MM.1S (cell line): Measurements from ENCODE around the gene SLC5A6.

Experiments
- DNase-seq: peaks from one replicate; pipeline ENCODE4 v3.0.0-alpha.2; 2015
- H2AFZ ChIP-seq: fragments of 300-600 bp; sonication (generic); 2 replicates; pipeline ENCODE4 v1.6.0; 2016; ENCODE audit warnings: antibody characterized with exemption, low read length
- H3F3A ChIP-seq: fragments of 300-600 bp; sonication (generic); 2 replicates; pipeline ENCODE4 v1.6.1; 2016; ENCODE audit warnings: mild to moderate bottlenecking, antibody characterized with exemption, low read length, moderate library complexity, mixed read lengths; ENCODE audit not compliant: insufficient read depth
- H3K27ac ChIP-seq: fragments of 300-600 bp; sonication (generic); 2 replicates; pipeline ENCODE4 v1.5.1; 2016; ENCODE audit warnings: mild to moderate bottlenecking, low read length
- H3K27me3 ChIP-seq: fragments of 300-600 bp; sonication (generic); replicated peaks from 2 replicates; pipeline ENCODE4 v1.6.0; 2016; ENCODE audit warnings: low read length; ENCODE audit not compliant: insufficient read depth
- H3K36me3 ChIP-seq: fragments of 300-600 bp; sonication (generic); replicated peaks from 2 replicates; pipeline ENCODE4 v1.6.1; 2016; ENCODE audit warnings: mild to moderate bottlenecking, low read length, mixed read lengths; ENCODE audit not compliant: insufficient read depth
- H3K4me1 ChIP-seq: fragments of 300-600 bp; sonication (generic); 2 replicates; pipeline ENCODE4 v1.6.1; 2016; ENCODE audit warnings: low read length, mixed read lengths
- H3K4me2 ChIP-seq: fragments of 300-600 bp; sonication (generic); 2 replicates; pipeline ENCODE4 v1.6.0; 2016; ENCODE audit warnings: low read depth, low read length
- H3K4me3 ChIP-seq: fragments of 300-600 bp; sonication (generic); 2 replicates; pipeline ENCODE4 v1.5.1; 2016; ENCODE audit warnings: low read length, mixed read lengths
- H3K79me2 ChIP-seq: fragments of 300-600 bp; sonication (generic); 2 replicates; pipeline ENCODE4 v1.6.1; 2016; ENCODE audit warnings: mixed run types, low read length, mixed read lengths
- H3K9ac ChIP-seq: fragments of 300-600 bp; sonication (generic); 2 replicates; pipeline ENCODE4 v1.6.1; 2016; ENCODE audit warnings: low read length, mixed read lengths
- H3K9me2 ChIP-seq: fragments of 300-600 bp; sonication (generic); replicated peaks from 2 replicates; pipeline ENCODE4 v1.6.1; 2016; ENCODE audit warnings: mild to moderate bottlenecking, low read length, mixed read lengths; ENCODE audit not compliant: insufficient read depth
- H3K9me3 ChIP-seq: fragments of 300-600 bp; sonication (generic); replicated peaks from 2 replicates; pipeline ENCODE4 v1.6.1; 2016; ENCODE audit warnings: mild to moderate bottlenecking, low read length, mixed read lengths; ENCODE audit not compliant: insufficient read depth
- H4K20me1 ChIP-seq: fragments of 300-600 bp; sonication (generic); 2 replicates; pipeline ENCODE4 v1.6.1; 2016; ENCODE audit warnings: mild to moderate bottlenecking, low read length, moderate library complexity, mixed read lengths; ENCODE audit not compliant: insufficient read depth
- CTCF ChIP-seq: fragments of 300-600 bp; sonication (generic); IDR thresholded peaks from 2 replicates; pipeline ENCODE4 v1.5.1; 2016; ENCODE audit warnings: antibody characterized with exemption, low read length, mixed read lengths
- EZH2 ChIP-seq: fragments of 300-600 bp; sonication (generic); optimal IDR thresholded peaks from 2 replicates; pipeline ENCODE3; 2017; ENCODE audit warnings: low read depth, mild to moderate bottlenecking, antibody characterized with exemption, low read length, mixed read lengths
- EZH2phosphoT487 ChIP-seq: fragments of 300-600 bp; sonication (generic); IDR thresholded peaks from 2 replicates; pipeline ENCODE4 v1.6.1; 2018; ENCODE audit warnings: antibody characterized with exemption, low read length

Gene SLC5A6

GRCh38 chr2:27245116-27245515 is 33.0 kb upstream of the SLC5A6 start:
- Histone ChIP-seq H3K36me3 (0 out of 2 replicates have a peak, but pooled peaks cover 5% of the 10 kb centered on the region), H3K4me2 (no peak overlapping the region), H3K79me2 (no peaks in the 10 kb centered on the region), H3K27me3 (no peaks in the 10 kb centered on the region), H3K9ac (no peak overlapping the region), H3K27ac (no peak overlapping the region), H4K20me1 (no peaks in the 10 kb centered on the region), H3K4me1 (no peaks in the 10 kb centered on the region), H3K9me2 (no peaks in the 10 kb centered on the region), H2AFZ (no peak overlapping the region), H3K9me3 (no peaks in the 10 kb centered on the region), H3F3A (no peaks in the 10 kb centered on the region), H3K4me3 (no peak overlapping the region)
- TF ChIP-seq EZH2phosphoT487 (no peak), CTCF (no peak), EZH2 (no peak)
- no peak for DNase-seq

GRCh38 chr2:27243391-27244130 is 31.5 kb upstream of the SLC5A6 start:
- no peak overlapping the region for H3K9ac ChIP-seq
- no peaks in the 10 kb centered on the region for H3K4me1 ChIP-seq
- no peak for DNase-seq
- H3K36me3 ChIP-seq = 0 out of 2 replicates have a peak, but pooled peaks cover 5% of the 10 kb centered on the region
- H3K79me2 ChIP-seq = no peaks in the 10 kb centered on the region
- no peaks in the 10 kb centered on the region for H3K9me3 ChIP-seq
- no peaks in the 10 kb centered on the region for H4K20me1 ChIP-seq
- no peak overlapping the region for H3K4me3 ChIP-seq
- H3K4me2 ChIP-seq = no peak overlapping the region
- H3F3A ChIP-seq = no peaks in the 10 kb centered on the region
- H2AFZ ChIP-seq = no peak overlapping the region
- no peak overlapping the region for H3K27ac ChIP-seq
- no peaks in the 10 kb centered on the region for H3K27me3 ChIP-seq
- no peaks in the 10 kb centered on the region for H3K9me2 ChIP-seq
- no peak for TF ChIP-seq EZH2

- no peak overlapping the region for H3K4me2 ChIP-seq
- H3K9me2 ChIP-seq = no peaks in the 10 kb centered on the region
- no peak for DNase-seq
- H3K79me2 ChIP-seq = no peaks in the 10 kb centered on the region
- H3K9ac ChIP-seq = no peak overlapping the region
- H3K36me3 ChIP-seq = peaks cover 5% of the 10 kb centered on the region; the same call in 1 of the 2 replicates
- H3K27me3 ChIP-seq = no peaks in the 10 kb centered on the region
- H4K20me1 ChIP-seq = no peaks in the 10 kb centered on the region
- TF ChIP-seq CTCF (no peak), EZH2phosphoT487 (no peak), EZH2 (no peak)
- H3K4me1 ChIP-seq = no peaks in the 10 kb centered on the region
- H3K27ac ChIP-seq = no peak overlapping the region
- H3K4me3 ChIP-seq = no peak overlapping the region
- no peak overlapping the region for H2AFZ ChIP-seq
- H3K9me3 ChIP-seq = no peaks in the 10 kb centered on the region
- H3F3A ChIP-seq = no peaks in the 10 kb centered on the region
Measured at GRCh38 chr2:27242614-27242951, 30.5 kb upstream of the SLC5A6 start.
